Measurements from ENCODE around the gene RAMAC. TPM values are rescaled to one million over a fixed set of nuclear protein-coding genes. Genes with fewer than 3 reads are reported as not detected.

The RAMAC gene
- total RNA-seq, 1 donor from 2014 or later: 23.6 TPM

DNA sequence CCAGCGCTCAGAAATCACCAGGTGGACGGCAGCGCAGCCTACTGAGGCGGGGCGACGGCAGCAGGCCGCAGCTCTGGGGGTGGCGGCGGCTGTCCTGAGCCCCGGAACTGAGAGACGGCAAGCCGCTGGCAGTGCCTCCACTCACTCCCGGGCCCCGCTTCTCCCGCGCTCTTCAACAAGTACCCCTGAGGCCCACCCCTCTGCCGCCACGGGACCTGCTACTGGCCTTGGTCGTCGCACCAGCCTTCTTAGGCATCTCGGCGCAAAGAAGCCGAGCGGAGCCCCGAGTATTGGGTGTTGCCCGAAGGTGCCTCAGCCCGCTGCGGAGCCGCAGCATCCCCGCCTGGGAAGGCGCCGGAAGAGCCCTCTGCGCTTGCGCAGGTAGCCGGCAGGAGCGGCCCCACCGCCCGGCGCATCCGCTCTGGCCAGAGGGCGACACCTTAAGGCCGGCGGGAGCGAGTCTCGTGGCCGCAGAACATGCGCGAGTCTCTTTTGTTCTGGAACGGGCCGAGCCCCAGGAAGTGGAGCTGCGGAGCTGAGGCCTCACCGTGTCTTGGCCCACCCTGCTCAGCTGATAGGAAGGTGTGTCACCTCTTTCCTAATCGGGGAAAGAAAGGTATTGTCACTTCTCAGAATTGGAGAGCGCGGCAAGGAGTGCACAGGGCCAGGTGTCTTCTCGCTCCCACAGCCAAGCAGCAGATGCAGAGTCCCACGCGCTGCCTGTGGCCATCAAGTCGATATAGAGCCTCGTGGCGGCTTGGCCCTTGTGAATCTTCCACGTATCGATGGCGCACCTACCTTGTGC, 25.5 kb downstream of the RAMAC start, which contains the start of gene C15orf40:
C15orf40 (minus strand) TSS at position 369 of the 805 bp plus-strand sequence; CDS start at position 337, 32 bp downstream.
- peak; percentile 87 for DNase-seq (ENCODE audit: low spot score)
- H3K9me3 Mint-ChIP-seq (ENCODE audit: unreplicated experiment): no peaks in the 10 kb centered on the region
- TF ChIP-seq, protein P1, sequence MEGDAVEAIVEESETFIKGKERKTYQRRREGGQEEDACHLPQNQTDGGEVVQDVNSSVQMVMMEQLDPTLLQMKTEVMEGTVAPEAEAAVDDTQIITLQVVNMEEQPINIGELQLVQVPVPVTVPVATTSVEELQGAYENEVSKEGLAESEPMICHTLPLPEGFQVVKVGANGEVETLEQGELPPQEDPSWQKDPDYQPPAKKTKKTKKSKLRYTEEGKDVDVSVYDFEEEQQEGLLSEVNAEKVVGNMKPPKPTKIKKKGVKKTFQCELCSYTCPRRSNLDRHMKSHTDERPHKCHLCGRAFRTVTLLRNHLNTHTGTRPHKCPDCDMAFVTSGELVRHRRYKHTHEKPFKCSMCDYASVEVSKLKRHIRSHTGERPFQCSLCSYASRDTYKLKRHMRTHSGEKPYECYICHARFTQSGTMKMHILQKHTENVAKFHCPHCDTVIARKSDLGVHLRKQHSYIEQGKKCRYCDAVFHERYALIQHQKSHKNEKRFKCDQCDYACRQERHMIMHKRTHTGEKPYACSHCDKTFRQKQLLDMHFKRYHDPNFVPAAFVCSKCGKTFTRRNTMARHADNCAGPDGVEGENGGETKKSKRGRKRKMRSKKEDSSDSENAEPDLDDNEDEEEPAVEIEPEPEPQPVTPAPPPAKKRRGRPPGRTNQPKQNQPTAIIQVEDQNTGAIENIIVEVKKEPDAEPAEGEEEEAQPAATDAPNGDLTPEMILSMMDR (IDR thresholded peaks at IDR 0.05; ENCODE audit: unreplicated experiment): no peak
- peak within 1 kb of the TSS; percentile 90 for H3K27ac Mint-ChIP-seq (ENCODE audit: unreplicated experiment)
- peaks cover 12% of the 10 kb centered on the region for H3K36me3 Mint-ChIP-seq (ENCODE audit: low read depth, unreplicated experiment)
- H3K4me3 Mint-ChIP-seq (ENCODE audit: unreplicated experiment): peak within 1 kb of the TSS; percentile 99
- H3K4me1 Mint-ChIP-seq (ENCODE audit: unreplicated experiment): peaks cover 32% of the 10 kb centered on the region
- H3K27me3 Mint-ChIP-seq (ENCODE audit: unreplicated experiment): peaks cover 8% of the 10 kb centered on the region

DNA sequence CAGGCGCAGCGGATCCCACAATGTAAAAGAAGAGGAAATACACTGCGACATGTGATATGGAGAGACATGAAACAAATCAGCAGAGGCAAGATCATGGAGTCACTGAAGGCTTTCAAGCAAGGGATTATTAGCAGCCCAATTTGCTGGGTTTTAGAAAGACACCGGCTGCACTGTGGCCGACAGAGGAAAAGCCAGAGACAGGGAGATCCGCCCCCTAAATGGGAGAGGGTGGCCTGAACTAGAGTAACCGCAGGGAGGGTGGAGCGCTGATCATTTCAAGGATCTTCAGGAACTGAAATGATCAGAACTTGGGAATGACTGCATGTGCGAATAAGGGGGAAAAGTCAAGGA, 26.0 kb downstream of the RAMAC start:
- peaks cover 32% of the 10 kb centered on the region for H3K4me1 Mint-ChIP-seq (ENCODE audit: unreplicated experiment)
- peak overlapping the region; percentile 10 for H3K27ac Mint-ChIP-seq (ENCODE audit: unreplicated experiment)
- TF ChIP-seq, protein P1 (IDR thresholded peaks at IDR 0.05; ENCODE audit: unreplicated experiment): no peak
- no peak for DNase-seq (ENCODE audit: low spot score)
- peaks cover 10% of the 10 kb centered on the region for H3K36me3 Mint-ChIP-seq (ENCODE audit: low read depth, unreplicated experiment)
- peaks cover 8% of the 10 kb centered on the region for H3K27me3 Mint-ChIP-seq (ENCODE audit: unreplicated experiment)
- H3K9me3 Mint-ChIP-seq (ENCODE audit: unreplicated experiment): no peaks in the 10 kb centered on the region
- H3K4me3 Mint-ChIP-seq (ENCODE audit: unreplicated experiment): peak overlapping the region; percentile 70

DNA sequence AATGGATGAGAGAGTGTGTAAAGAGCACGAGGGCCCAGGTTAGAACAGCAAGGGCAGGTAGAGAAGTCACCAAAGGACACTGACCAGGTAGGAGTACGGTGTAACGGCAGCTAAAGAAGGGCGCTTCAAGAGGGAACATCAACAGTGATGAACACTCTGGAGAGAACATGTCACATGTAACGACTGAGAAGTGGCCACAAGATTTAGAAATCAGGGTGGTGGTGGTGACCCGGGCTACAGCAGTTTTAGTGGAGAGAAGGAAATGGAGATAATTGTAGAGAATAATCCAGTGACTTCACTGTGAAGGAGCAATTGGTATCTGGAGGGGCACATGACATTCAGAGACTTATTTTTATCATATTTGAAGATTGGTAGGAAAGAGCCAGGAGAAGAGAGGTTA, 26.6 kb downstream of the RAMAC start:
- Mint-ChIP-seq H3K27me3 (ENCODE audit: unreplicated experiment) (peaks cover 8% of the 10 kb centered on the region), H3K4me1 (ENCODE audit: unreplicated experiment) (peaks cover 32% of the 10 kb centered on the region), H3K4me3 (ENCODE audit: unreplicated experiment) (peak overlapping the region; percentile 18), H3K27ac (ENCODE audit: unreplicated experiment) (no peak overlapping the region), H3K36me3 (ENCODE audit: low read depth, unreplicated experiment) (peaks cover 6% of the 10 kb centered on the region), H3K9me3 (ENCODE audit: unreplicated experiment) (no peaks in the 10 kb centered on the region)
- no peak for DNase-seq (ENCODE audit: low spot score)
- TF ChIP-seq, protein P1 (IDR thresholded peaks at IDR 0.05; ENCODE audit: unreplicated experiment): no peak

DNA sequence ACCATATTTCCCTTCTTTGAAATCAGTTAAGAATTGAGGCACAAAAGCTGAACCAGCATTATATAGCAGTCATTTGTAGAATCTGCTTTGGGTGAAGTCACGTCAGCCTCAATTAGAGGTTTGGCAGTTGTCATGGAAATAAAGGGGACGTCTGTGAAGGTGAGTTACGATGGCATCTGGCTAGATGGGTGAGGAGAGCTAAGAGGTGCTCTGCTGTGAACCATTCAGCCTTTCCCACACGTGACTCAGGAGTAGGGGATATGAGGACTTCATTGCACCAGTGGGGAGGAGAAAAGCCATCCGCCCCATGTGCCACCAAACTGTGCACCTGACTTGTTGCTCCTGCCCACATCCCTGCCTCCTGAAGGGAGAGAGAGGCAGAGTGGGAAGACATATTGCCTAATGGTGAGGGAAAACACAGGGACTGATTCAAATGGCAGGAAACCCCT, 28.2 kb downstream of the RAMAC start:
- Mint-ChIP-seq H3K9me3 (ENCODE audit: unreplicated experiment) (no peaks in the 10 kb centered on the region), H3K4me3 (ENCODE audit: unreplicated experiment) (no peak overlapping the region), H3K36me3 (ENCODE audit: low read depth, unreplicated experiment) (peaks cover 6% of the 10 kb centered on the region), H3K4me1 (ENCODE audit: unreplicated experiment) (peaks cover 32% of the 10 kb centered on the region), H3K27me3 (ENCODE audit: unreplicated experiment) (peaks cover 8% of the 10 kb centered on the region), H3K27ac (ENCODE audit: unreplicated experiment) (no peak overlapping the region)
- TF ChIP-seq, protein P1 (IDR thresholded peaks at IDR 0.05; ENCODE audit: unreplicated experiment): no peak
- no peak for DNase-seq (ENCODE audit: low spot score)

DNA sequence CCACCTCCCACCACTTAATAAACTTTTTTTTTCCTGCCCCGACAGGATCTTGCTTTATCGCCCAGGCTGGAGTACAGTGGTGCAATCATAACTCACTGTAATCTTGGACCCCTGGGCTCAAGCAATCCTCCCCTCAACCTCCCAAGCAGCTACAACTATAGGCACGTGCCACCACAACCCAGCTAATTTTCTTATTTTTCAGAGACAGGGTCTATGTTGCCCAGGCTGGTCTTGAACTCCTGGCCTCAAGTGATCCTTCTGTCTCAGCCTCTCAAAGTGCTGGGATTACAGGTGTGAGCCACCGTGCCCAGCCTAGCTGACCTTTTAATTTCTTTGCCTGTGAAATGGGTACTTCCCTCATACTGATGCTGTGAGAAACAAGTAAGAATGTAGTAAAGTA, 29.4 kb downstream of the RAMAC start:
- Mint-ChIP-seq H3K27me3 (ENCODE audit: unreplicated experiment) (peaks cover 8% of the 10 kb centered on the region), H3K36me3 (ENCODE audit: low read depth, unreplicated experiment) (peaks cover 6% of the 10 kb centered on the region), H3K9me3 (ENCODE audit: unreplicated experiment) (no peaks in the 10 kb centered on the region), H3K4me3 (ENCODE audit: unreplicated experiment) (no peak overlapping the region), H3K4me1 (ENCODE audit: unreplicated experiment) (peaks cover 31% of the 10 kb centered on the region), H3K27ac (ENCODE audit: unreplicated experiment) (no peak overlapping the region)
- DNase-seq (ENCODE audit: low spot score): no peak
- TF ChIP-seq, protein P1 (IDR thresholded peaks at IDR 0.05; ENCODE audit: unreplicated experiment): no peak
